Smooth muscle cell of the umbilical artery (primary cell): ENCODE data around the gene IYD. TPM values are rescaled to one million over a fixed set of nuclear protein-coding genes. Genes with fewer than 3 reads are reported as not detected.

Experiments
- total RNA-seq: library from RNA; depleted of rRNA; stranded (reverse); fragments of >200 nt; gene quantifications from 2 replicates; pipeline ENCODE4 v1.2.3, GENCODE V29; 2014

IYD gene
- total RNA-seq, result not detected in 2 replicates

GRCh38 chr6:150368762-150369161 lies at the start of gene IYD:
Gene IYD, plus strand, starts transcription at chr6:150369012. Its CDS starts 20 bp downstream, at chr6:150369032.

Other genes starting within 250 kb of the IYD start
- gene PPP1R14C, start 226.0 kb upstream of the IYD start, total RNA-seq, result under 0.01 and 0.09 TPM in 2 replicates
- gene PLEKHG1, start 230.9 kb downstream of the IYD start, total RNA-seq, result 0.30 and 0.55 TPM in 2 replicates